Neural cell (in vitro differentiated cells): Measurements from ENCODE around the gene ARHGEF26. TPM values are rescaled to one million over a fixed set of nuclear protein-coding genes. Genes with fewer than 3 reads are reported as not detected.

ENCODE experiments used
- H2AFZ ChIP-seq: fragments of 200-600, 300-800 bp; sonication (generic), shearing (Covaris generic); 2 replicates; pipeline ENCODE4 v1.6.0; 2014; ENCODE audit warnings: low read depth, mild to moderate bottlenecking, antibody characterized with exemption, low read length, moderate library complexity
- H3F3A ChIP-seq: fragments of 200-600 bp; shearing (Covaris generic); 2 replicates; pipeline ENCODE4 v1.6.1; 2016; ENCODE audit warnings: mild to moderate bottlenecking, moderate library complexity, mixed read lengths, antibody characterized with exemption, low read length; ENCODE audit not compliant: insufficient read depth, poor library complexity, severe bottlenecking
- H3K27ac ChIP-seq: fragments of 200-600, 300-800 bp; sonication (generic), shearing (Covaris generic); 2 replicates; pipeline ENCODE4 v1.5.1; 2014; ENCODE audit warnings: mild to moderate bottlenecking, low read length, moderate library complexity
- H3K27me3 ChIP-seq: fragments of 300-800, 200-600 bp; sonication (generic), shearing (Covaris generic); 2 replicates; pipeline ENCODE4 v1.6.0; 2014; ENCODE audit warnings: mild to moderate bottlenecking, low read depth, low read length, moderate library complexity; ENCODE audit not compliant: insufficient read depth
- H3K36me3 ChIP-seq: fragments of 300-800, 200-600 bp; sonication (generic), shearing (Covaris generic); 2 replicates; pipeline ENCODE4 v1.5.1; 2014; ENCODE audit warnings: mild to moderate bottlenecking, antibody characterized with exemption, low read length, moderate library complexity; ENCODE audit not compliant: insufficient read depth
- H3K4me2 ChIP-seq: fragments of 300-800, 200-600 bp; sonication (generic), shearing (Covaris generic); 2 replicates; pipeline ENCODE4 v1.6.0; 2014; ENCODE audit warnings: mild to moderate bottlenecking, low read length
- H3K4me3 ChIP-seq: fragments of 300-800, 200-600 bp; sonication (generic), shearing (Covaris generic); 2 replicates; pipeline ENCODE4 v1.5.1; 2014; ENCODE audit warnings: mild to moderate bottlenecking, low read length, moderate library complexity
- H3K79me2 ChIP-seq: fragments of 200-600 bp; shearing (Covaris generic); replicated peaks from 2 replicates; pipeline ENCODE4 v1.6.0; 2014; ENCODE audit warnings: mild to moderate bottlenecking, low read length, moderate library complexity; ENCODE audit not compliant: insufficient read depth
- H3K9ac ChIP-seq: fragments of 300-800, 200-600 bp; sonication (generic), shearing (Covaris generic); 2 replicates; pipeline ENCODE4 v1.6.1; 2016; ENCODE audit warnings: mild to moderate bottlenecking, low read length, mixed read lengths
- H3K9me2 ChIP-seq: fragments of 200-600 bp; shearing (Covaris generic); 2 replicates; pipeline ENCODE4 v1.6.1; 2016; ENCODE audit warnings: mild to moderate bottlenecking, low read length, mixed read lengths; ENCODE audit not compliant: insufficient read depth
- H3K9me3 ChIP-seq: fragments of 200-600, 300-800 bp; sonication (generic), shearing (Covaris generic); 2 replicates; pipeline ENCODE4 v1.6.1; 2016; ENCODE audit warnings: mild to moderate bottlenecking, mixed run types, low read length, moderate library complexity, mixed read lengths
- H4K20me1 ChIP-seq: fragments of 200-600 bp; shearing (Covaris generic); 2 replicates; pipeline ENCODE4 v1.6.1; 2016; ENCODE audit warnings: mild to moderate bottlenecking, mixed run types; ENCODE audit not compliant: insufficient read depth
- EP300 ChIP-seq: fragments of 450-650 bp; conservative IDR thresholded peaks from 2 replicates; pipeline ENCODE4 v1.6.1; 2014; ENCODE audit warnings: antibody characterized with exemption, mild to moderate bottlenecking, moderate library complexity; ENCODE audit not compliant: poor library complexity, severe bottlenecking
- EZH2 ChIP-seq: fragments of 200-600, 300-800 bp; shearing (Covaris generic), sonication (generic); IDR thresholded peaks from 2 replicates; pipeline ENCODE4 v1.6.1; 2014; ENCODE audit warnings: antibody characterized with exemption, low read length, borderline replicate concordance, mild to moderate bottlenecking; ENCODE audit not compliant: insufficient read depth, poor library complexity, severe bottlenecking
- MXI1 ChIP-seq: fragments of 450-650 bp; conservative IDR thresholded peaks from 2 replicates; pipeline ENCODE4 v1.6.1; 2014; ENCODE audit warnings: antibody characterized with exemption, mild to moderate bottlenecking; ENCODE audit not compliant: poor library complexity, severe bottlenecking
- POLR2AphosphoS5 ChIP-seq: IDR thresholded peaks from 2 replicates; pipeline ENCODE4 v1.6.1; 2012
- RAD21 ChIP-seq: fragments of 450-650 bp; conservative IDR thresholded peaks from 2 replicates; pipeline ENCODE4 v1.6.1; 2014; ENCODE audit warnings: antibody characterized with exemption, mild to moderate bottlenecking, moderate library complexity
- SMC3 ChIP-seq: fragments of 450-650 bp; conservative IDR thresholded peaks from 2 replicates; pipeline ENCODE4 v1.6.1; 2014; ENCODE audit warnings: antibody characterized with exemption, mild to moderate bottlenecking, moderate library complexity; ENCODE audit not compliant: poor library complexity
- TAF1 ChIP-seq: IDR thresholded peaks from 2 replicates; pipeline ENCODE4 v1.6.1; 2012; ENCODE audit warnings: low read depth
- polyA plus RNA-seq: library from polyadenylated mRNA; depleted of rRNA; stranded (reverse); fragments of >200 nt; gene quantifications from 2 replicates; pipeline ENCODE4 v1.2.3, GENCODE V29; 2014
- TF ChIP-seq, protein P1 (sequence below): fragments of 450-650 bp; IDR thresholded peaks from 2 replicates; pipeline ENCODE4 v1.5.1; 2014; ENCODE audit warnings: antibody characterized with exemption, mild to moderate bottlenecking, moderate library complexity; ENCODE audit not compliant: poor library complexity, severe bottlenecking
- TF ChIP-seq, protein P2 (sequence below): IDR thresholded peaks from 2 replicates; pipeline ENCODE4 v1.6.1; 2012; ENCODE audit warnings: borderline replicate concordance

The ARHGEF26 gene
- polyA plus RNA-seq, 1 donor from 2014 or later: 5.7 TPM

DNA sequence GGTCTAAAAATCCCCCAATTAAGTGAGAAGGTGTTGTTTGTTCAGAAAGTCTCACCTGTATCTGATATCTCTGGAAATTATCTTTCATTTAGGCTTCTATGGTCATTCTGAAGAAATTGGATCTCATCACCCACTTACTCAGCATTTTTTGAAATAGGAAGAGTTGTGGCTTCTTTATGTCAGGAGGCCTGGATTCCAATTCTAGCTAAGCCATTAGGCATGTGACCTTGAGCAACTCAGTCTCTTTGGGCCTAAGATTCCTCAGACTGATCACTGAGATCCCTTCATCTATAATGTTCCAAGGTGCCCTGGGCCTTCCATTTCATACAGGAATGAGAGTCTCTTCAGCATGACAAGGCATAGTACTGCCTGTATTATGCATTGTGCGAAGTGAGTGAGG is 70.3 kb downstream of the ARHGEF26 start:
- Histone ChIP-seq H3K9ac (no peak overlapping the region), H3F3A (no peaks in the 10 kb centered on the region), H3K27me3 (no peaks in the 10 kb centered on the region), H3K9me3 (no peaks in the 10 kb centered on the region), H3K4me2 (no peak overlapping the region), H4K20me1 (no peaks in the 10 kb centered on the region), H3K27ac (no peak overlapping the region), H3K4me3 (no peak overlapping the region), H3K36me3 (no peaks in the 10 kb centered on the region), H2AFZ (no peak overlapping the region), H3K9me2 (no peaks in the 10 kb centered on the region), H3K79me2 (no peaks in the 10 kb centered on the region)
- no peak for TF ChIP-seq TAF1
- TF ChIP-seq RAD21: no peak
- TF ChIP-seq EP300: no peak
- TF ChIP-seq, protein P1, sequence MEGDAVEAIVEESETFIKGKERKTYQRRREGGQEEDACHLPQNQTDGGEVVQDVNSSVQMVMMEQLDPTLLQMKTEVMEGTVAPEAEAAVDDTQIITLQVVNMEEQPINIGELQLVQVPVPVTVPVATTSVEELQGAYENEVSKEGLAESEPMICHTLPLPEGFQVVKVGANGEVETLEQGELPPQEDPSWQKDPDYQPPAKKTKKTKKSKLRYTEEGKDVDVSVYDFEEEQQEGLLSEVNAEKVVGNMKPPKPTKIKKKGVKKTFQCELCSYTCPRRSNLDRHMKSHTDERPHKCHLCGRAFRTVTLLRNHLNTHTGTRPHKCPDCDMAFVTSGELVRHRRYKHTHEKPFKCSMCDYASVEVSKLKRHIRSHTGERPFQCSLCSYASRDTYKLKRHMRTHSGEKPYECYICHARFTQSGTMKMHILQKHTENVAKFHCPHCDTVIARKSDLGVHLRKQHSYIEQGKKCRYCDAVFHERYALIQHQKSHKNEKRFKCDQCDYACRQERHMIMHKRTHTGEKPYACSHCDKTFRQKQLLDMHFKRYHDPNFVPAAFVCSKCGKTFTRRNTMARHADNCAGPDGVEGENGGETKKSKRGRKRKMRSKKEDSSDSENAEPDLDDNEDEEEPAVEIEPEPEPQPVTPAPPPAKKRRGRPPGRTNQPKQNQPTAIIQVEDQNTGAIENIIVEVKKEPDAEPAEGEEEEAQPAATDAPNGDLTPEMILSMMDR: no peak
- TF ChIP-seq MXI1: no peak
- TF ChIP-seq, protein P2, sequence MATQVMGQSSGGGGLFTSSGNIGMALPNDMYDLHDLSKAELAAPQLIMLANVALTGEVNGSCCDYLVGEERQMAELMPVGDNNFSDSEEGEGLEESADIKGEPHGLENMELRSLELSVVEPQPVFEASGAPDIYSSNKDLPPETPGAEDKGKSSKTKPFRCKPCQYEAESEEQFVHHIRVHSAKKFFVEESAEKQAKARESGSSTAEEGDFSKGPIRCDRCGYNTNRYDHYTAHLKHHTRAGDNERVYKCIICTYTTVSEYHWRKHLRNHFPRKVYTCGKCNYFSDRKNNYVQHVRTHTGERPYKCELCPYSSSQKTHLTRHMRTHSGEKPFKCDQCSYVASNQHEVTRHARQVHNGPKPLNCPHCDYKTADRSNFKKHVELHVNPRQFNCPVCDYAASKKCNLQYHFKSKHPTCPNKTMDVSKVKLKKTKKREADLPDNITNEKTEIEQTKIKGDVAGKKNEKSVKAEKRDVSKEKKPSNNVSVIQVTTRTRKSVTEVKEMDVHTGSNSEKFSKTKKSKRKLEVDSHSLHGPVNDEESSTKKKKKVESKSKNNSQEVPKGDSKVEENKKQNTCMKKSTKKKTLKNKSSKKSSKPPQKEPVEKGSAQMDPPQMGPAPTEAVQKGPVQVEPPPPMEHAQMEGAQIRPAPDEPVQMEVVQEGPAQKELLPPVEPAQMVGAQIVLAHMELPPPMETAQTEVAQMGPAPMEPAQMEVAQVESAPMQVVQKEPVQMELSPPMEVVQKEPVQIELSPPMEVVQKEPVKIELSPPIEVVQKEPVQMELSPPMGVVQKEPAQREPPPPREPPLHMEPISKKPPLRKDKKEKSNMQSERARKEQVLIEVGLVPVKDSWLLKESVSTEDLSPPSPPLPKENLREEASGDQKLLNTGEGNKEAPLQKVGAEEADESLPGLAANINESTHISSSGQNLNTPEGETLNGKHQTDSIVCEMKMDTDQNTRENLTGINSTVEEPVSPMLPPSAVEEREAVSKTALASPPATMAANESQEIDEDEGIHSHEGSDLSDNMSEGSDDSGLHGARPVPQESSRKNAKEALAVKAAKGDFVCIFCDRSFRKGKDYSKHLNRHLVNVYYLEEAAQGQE: no peak

DNA sequence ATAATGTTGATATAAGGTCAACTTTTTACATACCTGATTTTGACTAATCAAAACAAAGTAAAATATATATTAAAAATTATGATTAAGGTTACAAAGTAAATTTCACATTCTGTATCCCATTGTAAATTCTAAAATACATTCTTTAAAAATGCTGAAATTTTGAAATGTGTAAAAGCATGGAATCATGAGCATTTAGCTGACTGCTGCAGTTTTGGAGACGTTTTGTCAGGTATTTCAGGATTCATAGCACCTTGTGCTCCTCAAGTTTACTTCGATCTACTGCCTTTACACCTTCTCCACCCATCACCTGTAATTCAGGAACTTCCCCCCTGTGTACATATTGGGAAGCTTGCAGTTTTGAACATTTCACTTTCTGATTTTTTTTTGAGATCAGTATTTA is 71.0 kb downstream of the ARHGEF26 start:
- TF ChIP-seq, protein P2: no peak
- TF ChIP-seq MXI1: no peak
- no peak for TF ChIP-seq POLR2AphosphoS5
- TF ChIP-seq, protein P1: no peak
- TF ChIP-seq SMC3: no peak
- no peak for TF ChIP-seq EP300
- TF ChIP-seq TAF1: no peak
- TF ChIP-seq RAD21: no peak
- no peak for TF ChIP-seq EZH2
- Histone ChIP-seq H3K4me2 (no peak overlapping the region), H3K27ac (no peak overlapping the region), H3K36me3 (no peaks in the 10 kb centered on the region), H2AFZ (no peak overlapping the region), H3F3A (no peaks in the 10 kb centered on the region), H3K79me2 (no peaks in the 10 kb centered on the region), H3K4me3 (no peak overlapping the region), H3K9ac (no peak overlapping the region), H4K20me1 (no peaks in the 10 kb centered on the region), H3K27me3 (no peaks in the 10 kb centered on the region), H3K9me3 (no peaks in the 10 kb centered on the region), H3K9me2 (no peaks in the 10 kb centered on the region)
